ENCODE data around the gene TMEM229B. TPM values are rescaled to one million over a fixed set of nuclear protein-coding genes. Genes with fewer than 3 reads are reported as not detected.

Gene TMEM229B
- total RNA-seq, 2 experiments from 2014 or later = 3.9 to 11.7 TPM

DNA sequence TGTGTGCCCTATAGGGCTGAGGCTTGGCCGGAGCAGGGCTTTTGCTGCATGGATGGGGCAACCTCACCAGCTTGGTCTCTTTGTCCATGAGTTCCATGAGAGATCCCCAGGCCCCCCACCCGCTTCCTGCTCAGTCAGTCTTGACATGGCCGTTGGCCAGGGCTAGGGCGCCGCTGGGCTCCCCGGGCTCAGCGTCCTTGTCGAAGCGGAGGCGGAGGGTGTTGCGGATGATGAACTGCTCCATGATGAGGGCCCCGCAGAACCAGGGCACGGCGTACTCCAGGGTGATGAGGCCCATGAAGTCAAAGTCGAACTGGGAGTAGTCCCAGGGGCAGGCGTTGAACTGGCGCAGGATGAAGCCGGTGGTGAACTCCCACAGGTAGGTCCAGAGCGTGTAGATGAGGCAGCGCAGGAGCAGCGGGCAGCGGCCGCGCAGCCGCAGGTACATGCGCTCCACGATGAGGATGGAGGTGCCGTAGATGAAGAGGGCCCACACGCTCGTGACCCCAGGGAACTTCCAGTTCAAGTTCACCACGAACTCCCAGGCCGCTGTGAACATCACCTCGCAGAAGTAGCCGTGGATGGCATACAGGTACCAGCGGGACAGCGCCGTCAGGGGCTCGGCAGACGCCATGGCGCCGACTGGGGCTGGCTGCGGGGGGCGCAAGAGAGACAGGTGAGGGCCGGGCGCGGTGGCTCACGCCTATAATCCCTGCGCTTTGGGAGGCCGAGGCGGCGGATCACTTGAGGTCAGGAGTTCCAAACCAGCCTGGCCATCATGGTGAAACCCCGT lies 15.0 kb downstream of the TMEM229B start:
- Histone ChIP-seq H3K4me2 (ENCODE audit: low read length) (no peak overlapping the region), H3K36me3 (ENCODE audit: insufficient read depth, low read length) (no peaks in the 10 kb centered on the region), H3K79me2 (ENCODE audit: insufficient read depth, low read depth, low read length) (no peaks in the 10 kb centered on the region), H3K27ac (ENCODE audit: low read depth, low read length, poor library complexity, severe bottlenecking) (no peak overlapping the region), H3K4me3 (ENCODE audit: low read depth, low read length, poor library complexity, severe bottlenecking) (no peak overlapping the region), H2AFZ (ENCODE audit: low read length) (no peak overlapping the region), H3K9me3 (ENCODE audit: low read length) (no peaks in the 10 kb centered on the region), H3K4me1 (ENCODE audit: insufficient read depth, low read length, poor library complexity, severe bottlenecking) (no peaks in the 10 kb centered on the region), H4K20me1 (ENCODE audit: insufficient read depth, low read length) (no peaks in the 10 kb centered on the region), H3K9me2 (ENCODE audit: insufficient read depth, low read length) (no peaks in the 10 kb centered on the region)
- CTCF ChIA-PET (ENCODE audit: unreplicated experiment) = no interaction called here
- no peak for DNase-seq (ENCODE audit: low spot score)
- intact Hi-C loops (cut with micrococcal nuclease; ENCODE audit: unreplicated experiment) = no loop called here
- POLR2A ChIA-PET = no interaction called here
- TF ChIP-seq, protein P1, sequence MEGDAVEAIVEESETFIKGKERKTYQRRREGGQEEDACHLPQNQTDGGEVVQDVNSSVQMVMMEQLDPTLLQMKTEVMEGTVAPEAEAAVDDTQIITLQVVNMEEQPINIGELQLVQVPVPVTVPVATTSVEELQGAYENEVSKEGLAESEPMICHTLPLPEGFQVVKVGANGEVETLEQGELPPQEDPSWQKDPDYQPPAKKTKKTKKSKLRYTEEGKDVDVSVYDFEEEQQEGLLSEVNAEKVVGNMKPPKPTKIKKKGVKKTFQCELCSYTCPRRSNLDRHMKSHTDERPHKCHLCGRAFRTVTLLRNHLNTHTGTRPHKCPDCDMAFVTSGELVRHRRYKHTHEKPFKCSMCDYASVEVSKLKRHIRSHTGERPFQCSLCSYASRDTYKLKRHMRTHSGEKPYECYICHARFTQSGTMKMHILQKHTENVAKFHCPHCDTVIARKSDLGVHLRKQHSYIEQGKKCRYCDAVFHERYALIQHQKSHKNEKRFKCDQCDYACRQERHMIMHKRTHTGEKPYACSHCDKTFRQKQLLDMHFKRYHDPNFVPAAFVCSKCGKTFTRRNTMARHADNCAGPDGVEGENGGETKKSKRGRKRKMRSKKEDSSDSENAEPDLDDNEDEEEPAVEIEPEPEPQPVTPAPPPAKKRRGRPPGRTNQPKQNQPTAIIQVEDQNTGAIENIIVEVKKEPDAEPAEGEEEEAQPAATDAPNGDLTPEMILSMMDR (conservative IDR thresholded peaks at IDR 0.05; ENCODE audit: low read length) = no peak
- no peak for TF ChIP-seq EZH2phosphoT487 (IDR thresholded peaks at IDR 0.05; ENCODE audit: borderline replicate concordance, low read depth, low read length)
- no TSS peak for BruUV-seq (replicated peaks)

DNA sequence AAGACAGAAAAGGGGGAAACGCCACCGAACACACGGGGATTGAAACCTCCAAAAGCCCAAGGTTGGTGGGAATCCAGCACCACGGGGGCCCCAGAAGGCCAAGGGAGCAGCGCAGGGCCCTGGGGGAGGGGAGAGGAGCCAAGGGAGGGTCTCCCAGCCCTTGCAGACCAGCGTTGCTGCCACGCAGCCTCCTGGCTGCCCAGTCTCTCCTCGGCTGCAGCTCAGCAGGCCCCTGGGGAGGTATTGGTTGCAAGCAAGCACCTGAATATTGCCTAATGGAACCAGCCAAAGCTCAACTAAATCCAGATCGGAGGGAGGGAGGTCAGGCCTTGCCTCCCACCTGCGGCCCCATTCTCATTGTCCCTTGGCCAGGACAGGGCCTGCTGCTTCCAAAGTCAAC lies 15.8 kb downstream of the TMEM229B start:
- POLR2A ChIA-PET = no interaction called here
- intact Hi-C loops (cut with micrococcal nuclease; ENCODE audit: unreplicated experiment) = no loop called here
- no TSS peak for BruUV-seq (replicated peaks)

DNA sequence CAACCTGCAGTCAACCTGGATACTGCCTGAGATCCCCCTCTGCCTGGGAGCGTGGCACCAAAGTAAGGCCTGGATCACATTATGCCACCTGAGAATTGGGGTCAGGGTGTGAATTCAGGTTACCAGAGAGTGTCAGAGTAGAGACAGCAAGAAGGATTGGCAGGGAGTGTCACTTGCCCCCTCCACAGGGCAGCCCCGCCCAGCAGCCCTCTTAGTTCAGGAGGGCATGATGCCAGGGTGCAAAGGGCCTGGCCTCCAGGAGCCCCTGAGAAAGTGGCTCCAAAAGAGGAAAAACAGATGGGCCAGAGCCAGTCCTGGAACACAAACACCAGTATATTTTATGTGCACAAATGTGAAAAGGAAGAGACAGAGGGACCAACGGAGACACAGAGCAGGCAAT lies 18.6 kb downstream of the TMEM229B start:
- CTCF ChIA-PET (ENCODE audit: unreplicated experiment) = no interaction called here
- Histone ChIP-seq H3K36me3 (ENCODE audit: insufficient read depth, low read length) (no peaks in the 10 kb centered on the region), H3K4me2 (ENCODE audit: low read length) (no peak overlapping the region), H3K4me3 (ENCODE audit: low read depth, low read length, poor library complexity, severe bottlenecking) (no peak overlapping the region), H3K9me3 (ENCODE audit: low read length) (no peaks in the 10 kb centered on the region), H4K20me1 (ENCODE audit: insufficient read depth, low read length) (no peaks in the 10 kb centered on the region), H2AFZ (ENCODE audit: low read length) (no peak overlapping the region), H3K79me2 (ENCODE audit: insufficient read depth, low read depth, low read length) (no peaks in the 10 kb centered on the region), H3K4me1 (ENCODE audit: insufficient read depth, low read length, poor library complexity, severe bottlenecking) (no peaks in the 10 kb centered on the region), H3K27ac (ENCODE audit: low read depth, low read length, poor library complexity, severe bottlenecking) (no peak overlapping the region), H3K9me2 (ENCODE audit: insufficient read depth, low read length) (no peaks in the 10 kb centered on the region)
- intact Hi-C loops (cut with micrococcal nuclease; ENCODE audit: unreplicated experiment) = no loop called here
- DNase-seq (ENCODE audit: low spot score) = no peak
- BruUV-seq (replicated peaks) = no TSS peak
- POLR2A ChIA-PET = interaction anchor here (0.8 kb wide), 2 partner anchors 18 to 58 kb away, joined by 3 read pairs; no protein-coding TSS in a partner anchor
- TF ChIP-seq, protein P1 (conservative IDR thresholded peaks at IDR 0.05; ENCODE audit: low read length) = no peak
- no peak for TF ChIP-seq EZH2phosphoT487 (IDR thresholded peaks at IDR 0.05; ENCODE audit: borderline replicate concordance, low read depth, low read length)

More for the DNA sequence above, 15.8 kb downstream of the TMEM229B start:
- no peaks in the 10 kb centered on the region for H3K9me2 ChIP-seq (ENCODE audit: insufficient read depth, low read length)
- no peaks in the 10 kb centered on the region for H3K36me3 ChIP-seq (ENCODE audit: insufficient read depth, low read length)
- no peak overlapping the region for H3K27ac ChIP-seq (ENCODE audit: low read depth, low read length, poor library complexity, severe bottlenecking)
- no peak for DNase-seq (ENCODE audit: low spot score)
- no peak overlapping the region for H3K4me3 ChIP-seq (ENCODE audit: low read depth, low read length, poor library complexity, severe bottlenecking)
- H3K4me1 ChIP-seq (ENCODE audit: insufficient read depth, low read length, poor library complexity, severe bottlenecking) = no peaks in the 10 kb centered on the region
- no peak overlapping the region for H2AFZ ChIP-seq (ENCODE audit: low read length)
- H3K9me3 ChIP-seq (ENCODE audit: low read length) = no peaks in the 10 kb centered on the region
- H3K4me2 ChIP-seq (ENCODE audit: low read length) = no peak overlapping the region
- no peaks in the 10 kb centered on the region for H4K20me1 ChIP-seq (ENCODE audit: insufficient read depth, low read length)
- TF ChIP-seq EZH2phosphoT487 (IDR thresholded peaks at IDR 0.05; ENCODE audit: borderline replicate concordance, low read depth, low read length) = no peak
- TF ChIP-seq, protein P1 (conservative IDR thresholded peaks at IDR 0.05; ENCODE audit: low read length) = no peak
- H3K79me2 ChIP-seq (ENCODE audit: insufficient read depth, low read depth, low read length) = no peaks in the 10 kb centered on the region
- CTCF ChIA-PET (ENCODE audit: unreplicated experiment) = no interaction called here

All from OCI-LY7 (cell line).